ENCODE data around the gene NFX1. TPM values are rescaled to one million over a fixed set of nuclear protein-coding genes. Genes with fewer than 3 reads are reported as not detected.
A peak's percentile ranks its signal among the peaks of the same experiment; 100 is the strongest.
"Not testable (repeated sequence)": the region's sequence is repeated elsewhere in the genome, so short reads cannot be mapped to it uniquely, and the experiment has no call there.

NFX1 gene
- total and polyA plus RNA-seq, 4 donors: 13.7 to 27.9 (median 14.6) TPM

- no peak for DNase-seq (ENCODE audit: low spot score)
- H3K9ac ChIP-seq (ENCODE audit: low read depth in 1 of 2, low read length in 2 of 2): no peak overlapping the region
Observed at GRCh38 chr9:33381231-33381791, 91.0 kb downstream of the NFX1 start.

GRCh38 chr9:33382397-33382796, 92.1 kb downstream of the NFX1 start:
- H3K4me1 ChIP-seq (ENCODE audit: control insufficient read depth in 4 of 4, insufficient read depth in 4 of 4, low read length in 3 of 4); H3K9me3 ChIP-seq (ENCODE audit: control insufficient read depth in 4 of 4, low read length in 3 of 4); H3K36me3 ChIP-seq (ENCODE audit: control insufficient read depth in 4 of 4, insufficient read depth in 3 of 4, low read depth in 1 of 4, low read length in 3 of 4); H3K27ac ChIP-seq (ENCODE audit: low read depth in 1 of 2, low read length in 2 of 2); H3K9ac ChIP-seq (ENCODE audit: low read depth in 1 of 2, low read length in 2 of 2); H3K27me3 ChIP-seq (ENCODE audit: control insufficient read depth in 4 of 4, insufficient read depth in 4 of 4, low read length in 3 of 4); DNase-seq (ENCODE audit: low spot score); H3K4me3 ChIP-seq (ENCODE audit: low read depth in 1 of 3, low read length in 3 of 3): not testable (repeated sequence)
- WGBS: 52% methylated on average over 10 of the region's 10 CpGs
- peak; percentile 54 for TF ChIP-seq ATF3 (IDR thresholded peaks at IDR 0.05)

More at GRCh38 chr9:33381231-33381791, 91.0 kb downstream of the NFX1 start:
- Histone ChIP-seq H3K36me3 (ENCODE audit: control insufficient read depth in 4 of 4, insufficient read depth in 3 of 4, low read depth in 1 of 4, low read length in 3 of 4) (peaks cover 0 to 5% (median 1%) of the 10 kb centered on the region in 4 donors), H3K9me3 (ENCODE audit: control insufficient read depth in 4 of 4, low read length in 3 of 4) (no peaks in the 10 kb centered on the region), H3K4me3 (ENCODE audit: low read depth in 1 of 3, low read length in 3 of 3) (no peak overlapping the region), H3K27ac (ENCODE audit: low read depth in 1 of 2, low read length in 2 of 2) (no peak overlapping the region), H3K27me3 (ENCODE audit: control insufficient read depth in 4 of 4, insufficient read depth in 4 of 4, low read length in 3 of 4) (no peaks in the 10 kb centered on the region), H3K4me1 (ENCODE audit: control insufficient read depth in 4 of 4, insufficient read depth in 4 of 4, low read length in 3 of 4) (no peaks in the 10 kb centered on the region)
- WGBS: 71% methylated on average over 11 of the region's 11 CpGs
- no peak for TF ChIP-seq RAD21 (IDR thresholded peaks at IDR 0.05)
- TF ChIP-seq JUND (IDR thresholded peaks at IDR 0.05): no peak
- no peak for TF ChIP-seq MAX (IDR thresholded peaks at IDR 0.05)
- TF ChIP-seq TAF1 (conservative IDR thresholded peaks at IDR 0.05): no peak
- no peak for TF ChIP-seq RXRA (IDR thresholded peaks at IDR 0.05)
- TF ChIP-seq NR2F2 (IDR thresholded peaks at IDR 0.05): no peak
- no peak for TF ChIP-seq HNF4A (conservative IDR thresholded peaks at IDR 0.05)
- no peak for TF ChIP-seq FOXA2 (IDR thresholded peaks at IDR 0.05)
- no peak for TF ChIP-seq EGR1 (IDR thresholded peaks at IDR 0.05; ENCODE audit: low read depth in 2 of 2)
- no peak for TF ChIP-seq REST (IDR thresholded peaks at IDR 0.05)
- no peak for TF ChIP-seq YY1 (IDR thresholded peaks at IDR 0.05)
- no peak for TF ChIP-seq FOXA1 (IDR thresholded peaks at IDR 0.05)
- no peak for TF ChIP-seq ZBTB33 (IDR thresholded peaks at IDR 0.05)
- TF ChIP-seq SP1 (IDR thresholded peaks at IDR 0.05): no peak

GRCh38 chr9:33383396-33383795, 93.1 kb downstream of the NFX1 start:
- not testable (repeated sequence) for H3K27ac ChIP-seq (ENCODE audit: low read depth in 1 of 2, low read length in 2 of 2); H3K9ac ChIP-seq (ENCODE audit: low read depth in 1 of 2, low read length in 2 of 2); H3K36me3 ChIP-seq (ENCODE audit: control insufficient read depth in 4 of 4, insufficient read depth in 3 of 4, low read depth in 1 of 4, low read length in 3 of 4); H3K4me1 ChIP-seq (ENCODE audit: control insufficient read depth in 4 of 4, insufficient read depth in 4 of 4, low read length in 3 of 4); DNase-seq (ENCODE audit: low spot score); H3K27me3 ChIP-seq (ENCODE audit: control insufficient read depth in 4 of 4, insufficient read depth in 4 of 4, low read length in 3 of 4); H3K9me3 ChIP-seq (ENCODE audit: control insufficient read depth in 4 of 4, low read length in 3 of 4); H3K4me3 ChIP-seq (ENCODE audit: low read depth in 1 of 3, low read length in 3 of 3)
- 92% methylated on average over 11 of the region's 11 CpGs for WGBS

- 96% methylated on average over 11 of the region's 11 CpGs for WGBS
- DNase-seq (ENCODE audit: low spot score); H3K9ac ChIP-seq (ENCODE audit: low read depth in 1 of 2, low read length in 2 of 2); H3K27me3 ChIP-seq (ENCODE audit: control insufficient read depth in 4 of 4, insufficient read depth in 4 of 4, low read length in 3 of 4); H3K36me3 ChIP-seq (ENCODE audit: control insufficient read depth in 4 of 4, insufficient read depth in 3 of 4, low read depth in 1 of 4, low read length in 3 of 4); H3K27ac ChIP-seq (ENCODE audit: low read depth in 1 of 2, low read length in 2 of 2); H3K9me3 ChIP-seq (ENCODE audit: control insufficient read depth in 4 of 4, low read length in 3 of 4); H3K4me3 ChIP-seq (ENCODE audit: low read depth in 1 of 3, low read length in 3 of 3): not testable (repeated sequence)
- peaks cover 0 to 18% (median 10%) of the 10 kb centered on the region in 4 donors for H3K4me1 ChIP-seq (ENCODE audit: control insufficient read depth in 4 of 4, insufficient read depth in 4 of 4, low read length in 3 of 4)
Observed at GRCh38 chr9:33385536-33385935, 95.2 kb downstream of the NFX1 start.

All from liver (tissue), 9 donors.